ENCODE measurements around the gene KRTAP5-7.
"Not testable (repeated sequence)": the region's sequence is repeated elsewhere in the genome, so short reads cannot be mapped to it uniquely, and the experiment has no call there.

Gene KRTAP5-7

GRCh38 chr11:71532036-71532610 is 5.1 kb downstream of the KRTAP5-7 start:
- no peak for DNase-seq (ENCODE audit: low read depth in 2 of 2, low spot score in 1 of 2)

DNA sequence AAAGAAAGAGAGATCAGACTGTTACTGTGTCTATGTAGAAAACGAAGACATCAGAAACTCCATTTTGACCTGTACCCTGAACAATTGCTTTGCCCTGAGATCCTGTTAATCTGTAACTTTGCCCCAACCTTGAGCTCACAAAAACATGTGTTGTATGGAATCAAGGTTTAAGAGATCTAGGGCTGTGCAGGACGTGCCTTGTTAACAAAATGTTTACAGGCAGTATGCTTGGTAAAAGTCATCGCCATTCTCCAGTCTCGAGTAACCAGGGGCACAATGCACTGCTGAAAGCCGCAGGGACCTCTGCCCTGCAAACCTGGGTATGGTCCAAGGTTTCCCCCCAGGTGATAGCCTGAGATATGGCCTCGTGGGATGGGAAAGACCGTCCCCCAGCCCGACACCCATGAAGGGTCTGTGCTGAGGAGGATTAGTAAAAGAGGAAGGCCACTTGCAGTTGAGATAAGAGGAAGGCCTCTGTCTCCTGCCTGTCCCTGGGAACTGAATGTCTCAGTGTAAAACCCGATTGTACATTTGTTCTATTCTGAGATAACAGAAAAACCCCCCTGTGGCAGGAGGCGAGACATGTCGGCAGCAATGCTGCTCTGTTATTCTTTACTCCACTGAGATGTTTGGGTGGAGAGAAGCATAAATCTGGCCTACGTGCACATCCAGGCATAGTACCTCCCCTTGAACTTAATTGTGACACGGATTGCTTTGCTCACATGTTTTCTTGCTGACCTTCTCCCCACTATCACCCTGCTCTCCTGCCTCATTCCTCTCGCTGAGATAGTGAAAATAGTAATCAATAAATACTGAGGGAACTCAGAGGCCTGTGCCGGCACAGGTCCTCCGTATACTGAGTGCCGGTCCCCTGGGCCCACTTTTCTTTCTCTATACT is 7.9 kb downstream of the KRTAP5-7 start:
- DNase-seq (ENCODE audit: low read depth in 2 of 2, low spot score in 1 of 2) = not testable (repeated sequence)

GRCh38 chr11:71535825-71536224 is 8.8 kb downstream of the KRTAP5-7 start:
- no peak for DNase-seq (ENCODE audit: low read depth in 2 of 2, low spot score in 1 of 2)

DNA sequence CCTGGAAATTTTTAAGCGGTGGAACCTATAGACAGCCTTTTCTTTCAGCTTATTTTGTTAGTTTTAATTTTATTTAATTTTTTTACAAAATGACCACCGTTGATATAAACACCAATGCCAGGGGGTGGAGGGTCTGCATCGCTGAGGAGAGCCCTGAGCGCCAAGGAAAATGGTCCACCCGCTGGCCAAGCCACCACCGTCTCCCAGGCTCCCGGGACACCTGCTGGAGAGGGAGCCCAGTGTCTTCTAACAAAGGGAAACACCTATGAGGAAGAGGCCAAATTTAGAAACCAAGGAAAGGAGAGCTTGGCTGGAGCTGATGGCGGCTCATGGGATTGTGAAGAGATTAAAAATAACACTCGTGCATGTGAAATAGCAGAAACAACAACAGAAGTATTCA is 10.5 kb downstream of the KRTAP5-7 start:
- no peak for DNase-seq (ENCODE audit: low read depth in 2 of 2, low spot score in 1 of 2)

DNA sequence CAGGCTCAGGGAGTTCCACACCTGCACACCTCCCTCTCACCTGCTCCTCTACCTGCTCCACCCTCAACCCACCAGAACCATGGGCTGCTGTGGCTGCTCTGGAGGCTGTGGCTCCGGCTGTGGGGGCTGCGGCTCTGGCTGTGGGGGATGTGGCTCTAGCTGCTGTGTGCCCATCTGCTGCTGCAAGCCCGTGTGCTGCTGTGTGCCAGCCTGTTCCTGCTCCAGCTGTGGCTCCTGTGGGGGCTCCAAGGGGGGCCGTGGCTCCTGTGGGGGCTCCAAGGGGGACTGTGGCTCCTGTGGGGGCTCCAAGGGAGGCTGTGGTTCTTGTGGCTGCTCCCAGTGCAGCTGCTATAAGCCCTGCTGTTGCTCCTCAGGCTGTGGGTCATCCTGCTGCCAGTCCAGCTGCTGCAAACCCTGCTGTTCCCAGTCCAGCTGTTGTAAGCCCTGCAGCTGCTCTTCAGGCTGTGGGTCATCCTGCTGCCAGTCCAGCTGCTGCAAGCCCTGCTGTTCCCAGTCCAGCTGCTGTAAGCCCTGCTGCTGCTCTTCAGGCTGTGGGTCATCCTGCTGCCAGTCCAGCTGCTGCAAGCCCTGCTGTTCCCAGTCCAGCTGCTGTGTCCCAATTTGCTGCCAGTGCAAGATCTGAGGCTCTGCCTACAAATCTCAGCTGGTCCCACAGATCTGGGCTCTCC is 11.1 kb downstream of the KRTAP5-7 start, which contains the start of gene KRTAP5-8:
Gene KRTAP5-8, plus strand, starts transcription at position 49 of the 689 bp plus-strand sequence. Its CDS starts 31 bp downstream, at position 80.
- DNase-seq (ENCODE audit: low read depth in 2 of 2, low spot score in 1 of 2) = not testable (repeated sequence)

GRCh38 chr11:71538666-71538990 is 11.6 kb downstream of the KRTAP5-7 start:
- no peak for DNase-seq (ENCODE audit: low read depth in 2 of 2, low spot score in 1 of 2)

DNA sequence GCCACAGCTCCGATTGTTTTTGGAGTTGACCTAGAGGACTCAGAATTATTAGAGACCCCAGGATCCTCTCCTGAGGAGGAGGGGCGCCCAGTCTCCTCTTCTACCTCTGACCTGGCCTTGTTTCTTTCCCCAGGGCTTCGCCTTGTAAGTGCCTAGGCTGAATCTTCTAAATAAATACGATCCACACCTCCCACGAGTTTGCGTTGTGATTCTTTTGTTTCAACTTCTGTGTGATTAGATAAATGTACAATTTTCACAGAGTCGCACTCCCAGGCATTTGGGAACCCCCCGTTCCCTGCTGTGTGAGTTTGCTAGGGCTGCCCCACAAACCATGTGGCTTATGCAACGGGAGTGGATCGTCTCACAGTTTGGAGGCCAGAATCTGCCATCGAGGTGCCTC is 11.9 kb downstream of the KRTAP5-7 start:
- DNase-seq (ENCODE audit: low read depth in 2 of 2, low spot score in 1 of 2) = no peak

DNA sequence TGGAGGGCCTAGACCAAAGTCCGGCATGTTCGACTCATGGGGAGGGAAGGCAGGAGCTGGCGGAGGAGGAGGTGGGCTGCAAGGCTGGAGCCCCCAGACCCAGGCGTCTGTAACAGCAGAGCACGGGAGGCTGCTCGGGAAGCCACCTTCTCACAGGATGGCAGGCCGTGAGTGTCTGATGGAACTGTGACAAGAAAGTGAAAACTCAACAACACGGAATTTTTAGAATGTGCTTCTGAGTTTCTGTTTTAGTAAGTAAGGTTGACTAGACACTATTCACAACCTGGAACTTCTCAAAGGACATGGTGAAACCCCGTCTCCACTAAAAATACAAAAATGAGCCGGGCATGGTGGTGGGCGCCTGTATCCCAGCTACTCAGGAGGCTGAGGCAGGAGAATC is 12.9 kb downstream of the KRTAP5-7 start:
- DNase-seq (ENCODE audit: low read depth in 2 of 2, low spot score in 1 of 2) = not testable (repeated sequence)

- DNase-seq (ENCODE audit: low read depth in 2 of 2, low spot score in 1 of 2) = not testable (repeated sequence)
These were observed 13.6 kb downstream of the KRTAP5-7 start for GRCh38 chr11:71540521-71541304.

DNA sequence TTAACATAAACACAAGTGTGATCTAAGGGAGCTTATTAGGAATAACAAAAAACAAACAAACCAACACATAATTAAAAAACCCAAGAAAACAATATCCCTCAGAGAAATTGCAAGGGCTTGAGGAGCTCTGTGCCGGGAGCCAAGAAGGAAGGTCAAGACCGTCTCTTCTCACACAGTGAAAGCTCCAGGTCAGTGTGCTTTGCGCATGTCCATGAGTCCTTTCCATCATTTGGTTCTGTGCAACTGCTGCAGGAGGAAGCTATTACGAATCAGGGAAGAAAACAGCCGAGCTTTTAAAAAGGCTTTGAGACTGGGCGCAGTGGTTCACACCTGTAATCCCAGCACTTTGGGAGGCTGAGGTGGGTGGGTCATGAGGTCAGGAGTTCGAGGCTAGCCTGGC is 15.3 kb downstream of the KRTAP5-7 start:
- DNase-seq (ENCODE audit: low read depth in 2 of 2, low spot score in 1 of 2) = no peak

- no peak for DNase-seq (ENCODE audit: low read depth in 2 of 2, low spot score in 1 of 2)
These were observed 16.1 kb downstream of the KRTAP5-7 start for GRCh38 chr11:71542879-71543777.

- no peak for DNase-seq (ENCODE audit: low read depth in 2 of 2, low spot score in 1 of 2)
These were observed 16.8 kb downstream of the KRTAP5-7 start for GRCh38 chr11:71543866-71544265.

DNA sequence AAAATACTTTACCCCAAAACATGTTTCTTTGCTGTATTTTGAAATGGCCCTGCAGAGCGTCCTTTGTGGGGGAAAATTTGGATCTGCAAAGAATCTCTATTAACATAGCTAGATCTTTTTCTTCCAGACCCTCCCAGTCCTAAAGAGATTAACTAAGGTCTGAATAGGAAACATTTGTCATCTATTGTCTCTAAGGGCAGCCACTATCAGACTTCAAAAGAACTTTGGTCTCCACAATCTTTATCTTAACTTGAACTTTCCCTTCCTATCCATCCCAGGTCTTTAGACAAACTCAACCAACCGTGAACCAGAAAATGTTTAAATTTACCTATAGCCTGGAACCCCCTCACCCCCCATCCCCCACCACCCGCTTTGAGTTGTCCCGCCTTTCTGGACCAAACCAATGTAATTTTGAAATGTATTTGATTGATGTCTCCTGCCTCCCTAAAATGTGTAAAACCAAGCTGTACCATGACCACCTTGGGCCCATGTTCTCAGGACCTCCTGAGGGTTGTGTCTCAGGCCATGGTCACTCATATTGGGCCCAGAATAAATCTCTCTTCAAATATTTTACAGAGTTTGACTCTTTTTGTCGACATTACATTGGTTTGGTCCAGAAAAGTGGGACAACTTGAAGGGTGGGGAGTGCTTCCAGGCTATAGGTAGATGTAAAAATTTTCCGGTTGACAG is 17.6 kb downstream of the KRTAP5-7 start:
- no peak for DNase-seq (ENCODE audit: low read depth in 2 of 2, low spot score in 1 of 2)

- no peak for DNase-seq (ENCODE audit: low read depth in 2 of 2, low spot score in 1 of 2)
These were observed 18.4 kb downstream of the KRTAP5-7 start for GRCh38 chr11:71545405-71545966.

- DNase-seq (ENCODE audit: low read depth in 2 of 2, low spot score in 1 of 2) = no peak
These were observed 21.1 kb downstream of the KRTAP5-7 start, which contains the start of gene KRTAP5-9 for GRCh38 chr11:71548120-71548519. Gene KRTAP5-9, plus strand, starts transcription at chr11:71548420. Its CDS starts 238 bp downstream, at chr11:71548658.

- DNase-seq (ENCODE audit: low read depth in 2 of 2, low spot score in 1 of 2) = no peak
These were observed 21.7 kb downstream of the KRTAP5-7 start for GRCh38 chr11:71548716-71549151.

- DNase-seq (ENCODE audit: low read depth in 2 of 2, low spot score in 1 of 2) = no peak
These were observed 24.6 kb downstream of the KRTAP5-7 start for GRCh38 chr11:71551711-71552110.

- DNase-seq (ENCODE audit: low read depth in 2 of 2, low spot score in 1 of 2) = no peak
These were observed 27.9 kb downstream of the KRTAP5-7 start for GRCh38 chr11:71554996-71555395.

- DNase-seq (ENCODE audit: low read depth in 2 of 2, low spot score in 1 of 2) = no peak
These were observed 28.4 kb downstream of the KRTAP5-7 start for GRCh38 chr11:71555508-71555907.

Data from stimulated activated CD8-positive, alpha-beta memory T cell treated with anti-CD3 and anti-CD28 coated beads, Interleukin-4, amount 100 ng/mL, for 4 hours (primary cell).